ENCODE results near the gene ACOT11. TPM values are rescaled to one million over a fixed set of nuclear protein-coding genes. Genes with fewer than 3 reads are reported as not detected.
"Not testable (repeated sequence)": the region's sequence is repeated elsewhere in the genome, so short reads cannot be mapped to it uniquely, and the experiment has no call there.

ACOT11 gene
- total and polyA plus RNA-seq, 10 of the 15 experiments (the other 5 are each of a cell fraction or from before 2014, with no cell fraction given) = 0.04 to 0.85 (median 0.39) TPM; not detected in 1

DNA sequence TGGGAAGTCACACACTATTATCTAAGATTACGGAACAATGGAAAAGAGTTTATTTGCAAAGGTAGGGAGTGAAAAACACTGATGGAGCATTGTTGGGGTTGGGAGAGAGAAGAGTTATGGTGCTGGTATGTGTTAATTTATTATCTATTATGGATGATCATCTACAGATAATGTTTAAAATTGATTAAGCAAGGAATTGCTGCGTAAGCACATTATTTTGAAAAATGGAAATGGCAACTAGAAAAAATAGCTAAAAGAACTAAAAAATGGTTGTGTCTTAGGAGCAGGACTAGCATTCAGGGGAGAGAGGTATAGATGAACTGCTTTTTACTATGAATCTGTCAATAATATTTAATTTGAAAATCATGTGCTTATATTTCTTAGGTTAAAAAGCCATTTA is 16.0 kb upstream of the ACOT11 start (continued):
- TF ChIP-seq E2F4 (IDR thresholded peaks at IDR 0.05; ENCODE audit: low read depth, low read length) (no peak), ASH2L (IDR thresholded peaks at IDR 0.05; ENCODE audit: borderline replicate concordance, low read depth) (no peak), SUZ12 (IDR thresholded peaks at IDR 0.05; ENCODE audit: unreplicated experiment) (no peak), ZBTB33 (IDR thresholded peaks at IDR 0.05) (no peak)

DNA sequence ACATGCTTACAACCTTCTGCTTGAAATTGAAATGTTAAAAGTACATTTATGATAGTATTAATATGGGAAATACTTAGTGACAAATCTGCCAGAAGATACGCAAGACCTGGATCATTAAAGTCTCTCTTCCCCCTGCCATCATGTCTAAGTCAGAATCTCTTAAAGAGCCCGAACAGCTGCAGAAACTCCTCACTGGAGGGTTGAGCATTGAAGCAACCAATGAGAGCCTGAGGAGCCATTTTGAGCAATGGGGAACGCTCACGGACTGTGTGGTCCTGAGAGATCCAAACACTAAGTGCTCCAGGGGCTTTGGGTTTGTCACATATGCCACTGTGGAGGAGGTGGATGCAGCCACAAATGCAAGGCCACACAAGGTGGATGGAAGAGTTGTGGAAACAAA is 11.4 kb upstream of the ACOT11 start:
- intact Hi-C loops (cut with micrococcal nuclease; ENCODE audit: unreplicated experiment); DNase-seq (ENCODE audit: low read depth, low spot score); H3K27ac ChIP-seq (ENCODE audit: control insufficient read depth, insufficient read depth); H3K9me3 ChIP-seq (replicated peaks; ENCODE audit: control insufficient read depth, insufficient read depth, low read length); in situ Hi-C loops (cut with MboI); H3K27me3 ChIP-seq (replicated peaks in 1 of 2; ENCODE audit: control insufficient read depth in 2 of 2, insufficient read depth in 2 of 2, low read length in 1 of 2); H3K4me2 ChIP-seq (ENCODE audit: control insufficient read depth, insufficient read depth); RAD21 ChIA-PET (ENCODE audit: unreplicated experiment); POLR2A ChIA-PET; FAIRE-seq; SMC1A ChIA-PET (ENCODE audit: uncharacterized antibody, unreplicated experiment); H3K36me3 ChIP-seq (ENCODE audit: control insufficient read depth in 2 of 2, insufficient read depth in 2 of 2, low read length in 1 of 2); H3K79me2 ChIP-seq (ENCODE audit: control insufficient read depth, insufficient read depth, low read length); BruUV-seq (replicated peaks); H3K9ac ChIP-seq (ENCODE audit: control insufficient read depth, insufficient read depth, low read length); H2AFZ ChIP-seq (ENCODE audit: control insufficient read depth, low read depth, low read length); H3K4me1 ChIP-seq (ENCODE audit: control insufficient read depth, insufficient read depth, low read length); ATAC-seq; H3K4me3 ChIP-seq; CTCF ChIA-PET; H4K20me1 ChIP-seq (ENCODE audit: control insufficient read depth, insufficient read depth): not testable (repeated sequence)
- WGBS (ENCODE audit: insufficient coverage, insufficient replicate concordance, low lambda C conversion rate, missing lambda C conversion rate) = 37% methylated on average over 4 of the region's 4 CpGs
